HG03064 (cell line): ENCODE results near the gene SLC7A6OS.
A peak's percentile ranks its signal among the peaks of the same experiment; 100 is the strongest.
"Not testable (repeated sequence)": the region's sequence is repeated elsewhere in the genome, so short reads cannot be mapped to it uniquely, and the experiment has no call there.

ENCODE experiments used
- ATAC-seq: cut with Tn5 transposase; IDR thresholded peaks from one replicate; pipeline ENCODE4 v1.9.1; 2021; ENCODE audit warnings: low read depth; ENCODE audit not compliant: unreplicated experiment

SLC7A6OS gene

GRCh38 chr16:68299571-68300453 is 10.9 kb downstream of the SLC7A6OS start:
- ATAC-seq: no peak

DNA sequence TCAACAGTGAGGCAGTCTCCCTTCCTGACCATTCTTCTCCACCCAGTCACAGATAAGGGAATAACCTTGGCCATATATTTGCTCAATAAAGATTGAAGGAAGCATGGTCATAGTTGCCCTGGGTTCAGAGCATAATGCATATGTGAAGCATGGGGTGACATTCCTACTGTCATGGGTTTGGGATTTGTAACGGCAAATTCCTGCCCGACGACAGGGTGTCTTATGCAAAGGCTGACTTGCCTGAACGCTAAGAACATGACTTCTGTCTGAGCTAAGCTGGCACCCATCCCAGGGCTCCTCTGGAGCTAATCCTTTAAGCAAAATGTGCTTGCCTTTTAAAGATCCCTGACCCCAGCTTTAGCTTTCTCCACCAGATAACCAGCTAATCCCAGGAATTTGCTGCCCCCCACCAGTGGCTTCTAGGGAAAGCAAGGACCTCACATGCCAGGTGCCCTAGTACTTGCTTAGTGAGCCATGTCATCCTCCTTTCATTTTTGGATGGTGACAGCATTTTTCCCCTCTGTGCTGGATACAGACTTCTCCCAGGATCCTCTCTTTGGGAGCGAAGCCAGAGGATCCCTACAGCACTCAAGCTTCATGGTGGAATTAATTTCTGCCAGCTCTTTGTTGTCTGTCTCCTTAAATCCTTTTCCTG is 11.7 kb downstream of the SLC7A6OS start:
- ATAC-seq: no peak

GRCh38 chr16:68298312-68298711 is 12.4 kb downstream of the SLC7A6OS start:
- no peak for ATAC-seq

DNA sequence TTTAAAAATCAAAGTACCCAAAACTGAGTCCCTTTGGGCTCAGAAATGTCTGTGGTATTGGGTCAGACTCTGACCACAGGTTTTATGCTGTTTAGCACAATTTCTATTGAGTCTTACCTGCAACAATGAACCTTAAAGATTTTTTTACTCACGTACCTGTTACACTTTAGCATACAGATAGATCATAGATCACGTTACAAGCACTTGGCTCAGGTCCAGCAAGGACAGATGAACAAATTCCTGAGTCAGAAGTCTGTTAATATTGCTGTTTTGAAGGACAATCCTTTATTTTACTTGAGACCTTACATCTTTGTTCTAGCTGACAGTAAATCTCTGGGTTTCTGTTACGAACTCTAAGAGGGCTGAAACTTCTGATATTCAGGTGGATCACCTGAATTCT is 12.8 kb downstream of the SLC7A6OS start:
- ATAC-seq: no peak

DNA sequence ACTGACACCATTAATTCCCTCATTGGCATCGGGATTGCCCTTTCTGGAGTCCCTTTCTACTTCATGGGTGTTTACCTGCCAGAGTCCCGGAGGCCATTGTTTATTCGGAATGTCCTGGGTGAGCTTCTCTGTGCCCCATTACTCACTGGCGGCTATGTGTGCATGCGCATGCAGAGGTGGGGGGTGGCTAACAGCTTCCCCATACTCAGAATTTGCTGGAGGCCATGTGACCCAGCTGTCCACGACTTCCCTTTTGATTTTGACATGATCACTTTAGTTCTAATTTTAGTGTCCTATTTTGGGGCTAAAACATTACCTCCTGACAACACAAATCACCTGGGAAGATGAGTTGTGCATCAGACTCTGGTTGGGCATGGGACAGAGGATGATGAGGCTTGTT is 14.1 kb downstream of the SLC7A6OS start:
- no peak for ATAC-seq

DNA sequence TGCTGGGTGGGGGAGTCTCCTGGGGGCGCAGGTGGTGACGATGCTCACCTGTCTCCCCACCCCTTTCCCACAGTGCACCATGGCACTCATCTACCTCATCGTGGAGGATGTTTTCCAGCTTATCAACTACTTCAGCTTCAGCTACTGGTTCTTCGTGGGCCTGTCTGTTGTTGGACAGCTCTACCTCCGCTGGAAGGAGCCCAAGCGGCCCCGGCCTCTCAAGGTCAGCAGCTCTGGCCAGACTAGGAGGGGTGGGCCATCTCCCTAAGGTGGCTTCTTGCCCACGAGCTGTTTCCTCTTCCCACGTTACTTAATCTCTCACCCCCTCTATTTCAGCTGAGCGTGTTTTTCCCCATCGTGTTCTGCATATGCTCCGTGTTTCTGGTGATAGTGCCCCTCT is 14.5 kb downstream of the SLC7A6OS start:
- ATAC-seq: no peak

GRCh38 chr16:68292425-68292824 is 18.3 kb downstream of the SLC7A6OS start:
- ATAC-seq: no peak

GRCh38 chr16:68291227-68291626 is 19.5 kb downstream of the SLC7A6OS start:
- ATAC-seq: no peak

DNA sequence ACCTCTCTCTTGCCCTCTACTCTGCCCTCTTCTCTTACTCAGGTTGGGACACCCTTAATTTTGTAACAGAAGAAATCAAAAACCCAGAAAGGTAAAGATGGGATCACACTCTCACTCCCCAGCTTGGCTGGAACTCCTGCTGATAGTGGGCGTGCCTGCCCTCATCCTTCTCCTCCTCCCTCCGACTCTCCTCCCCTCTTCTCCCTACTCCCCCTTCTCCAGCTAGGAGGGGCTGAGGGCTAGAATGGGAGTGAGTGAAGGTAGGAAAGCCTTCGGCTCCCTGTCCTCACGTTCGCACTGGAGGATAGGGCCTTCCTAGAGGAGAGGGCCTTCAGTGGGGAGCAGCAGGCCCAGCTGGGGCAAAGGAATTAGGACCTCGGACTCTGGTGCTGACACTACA is 20.3 kb downstream of the SLC7A6OS start:
- no peak for ATAC-seq

GRCh38 chr16:68289621-68290329 is 21.0 kb downstream of the SLC7A6OS start:
- peak; percentile 81 for ATAC-seq

- no peak for ATAC-seq
Measured at GRCh38 chr16:68289202-68289601, 21.5 kb downstream of the SLC7A6OS start.

DNA sequence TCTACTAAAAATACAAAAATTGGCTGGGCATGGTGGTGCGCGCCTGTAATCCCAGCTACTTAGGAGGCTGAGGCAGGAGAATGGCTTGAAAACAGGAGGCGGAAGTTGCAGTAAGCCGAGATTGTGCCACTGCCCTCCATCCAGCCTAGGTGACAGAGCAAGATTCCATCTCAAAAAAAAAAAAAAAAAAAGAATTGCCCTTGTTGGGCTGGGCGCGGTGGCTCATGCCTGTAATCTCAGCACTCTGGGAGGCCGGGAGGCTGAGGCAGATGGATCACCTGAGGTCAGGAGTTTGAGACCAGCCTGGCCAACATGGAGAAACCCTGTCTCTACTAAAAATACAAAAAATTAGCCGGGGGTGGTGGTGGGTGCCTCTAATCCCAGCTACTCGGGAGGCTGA is 21.9 kb downstream of the SLC7A6OS start:
- ATAC-seq: not testable (repeated sequence)

- ATAC-seq: no peak
Measured at GRCh38 chr16:68288252-68288650, 22.5 kb downstream of the SLC7A6OS start.

- ATAC-seq: no peak
Measured at GRCh38 chr16:68287276-68288251, 23.2 kb downstream of the SLC7A6OS start.

- no peak for ATAC-seq
Measured at GRCh38 chr16:68286153-68287074, 24.3 kb downstream of the SLC7A6OS start.

- no peak for ATAC-seq
Measured at GRCh38 chr16:68285683-68286082, 25.1 kb downstream of the SLC7A6OS start.

GRCh38 chr16:68284847-68285246 is 25.9 kb downstream of the SLC7A6OS start:
- no peak for ATAC-seq

DNA sequence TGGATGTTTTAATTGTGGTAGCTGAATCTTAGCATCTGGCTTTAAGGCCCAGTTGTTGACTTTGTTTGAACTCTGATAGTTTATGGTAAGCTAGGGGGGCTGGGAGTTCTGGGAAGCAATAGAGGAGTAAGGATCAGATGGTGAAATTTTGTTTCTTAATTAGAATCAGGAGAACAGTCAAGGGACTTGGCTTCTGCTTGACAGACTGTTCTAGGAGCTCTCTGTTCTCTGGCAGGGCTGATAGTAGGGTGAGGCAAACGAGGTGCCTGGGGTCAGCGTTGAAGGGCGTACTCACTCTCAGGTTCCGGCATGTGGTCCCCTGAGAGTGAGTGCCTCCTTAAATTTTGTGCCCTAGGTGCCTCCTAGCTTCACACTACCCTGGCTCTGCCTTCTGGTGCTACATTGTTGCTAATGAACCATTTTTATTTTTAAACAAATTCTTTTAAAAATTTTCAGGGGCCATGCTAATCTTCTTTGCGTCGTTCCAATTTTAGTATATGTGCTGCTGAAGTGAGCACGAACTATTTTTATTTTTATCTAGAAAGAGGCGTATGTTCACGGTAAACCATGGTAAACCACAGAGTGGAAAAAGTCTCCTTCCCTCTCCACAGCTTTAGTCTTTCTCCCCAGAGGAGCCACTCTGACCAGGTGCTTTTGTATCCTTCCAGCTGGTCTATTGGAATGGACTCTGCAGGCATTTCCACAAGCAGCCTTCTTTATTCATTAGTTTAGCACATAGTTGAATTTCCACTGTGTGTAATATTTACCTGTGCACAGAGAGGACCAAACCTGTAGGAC is 26.7 kb downstream of the SLC7A6OS start:
- ATAC-seq: no peak
